ENCODE data around the gene RAP1GAP. TPM values are rescaled to one million over a fixed set of nuclear protein-coding genes. Genes with fewer than 3 reads are reported as not detected.

The RAP1GAP gene
- total and polyA plus RNA-seq, 9 of the 15 experiments (the other 6 are each of a cell fraction or from before 2014, with no cell fraction given) = 0.29 to 30.2 (median 19.2) TPM

DNA sequence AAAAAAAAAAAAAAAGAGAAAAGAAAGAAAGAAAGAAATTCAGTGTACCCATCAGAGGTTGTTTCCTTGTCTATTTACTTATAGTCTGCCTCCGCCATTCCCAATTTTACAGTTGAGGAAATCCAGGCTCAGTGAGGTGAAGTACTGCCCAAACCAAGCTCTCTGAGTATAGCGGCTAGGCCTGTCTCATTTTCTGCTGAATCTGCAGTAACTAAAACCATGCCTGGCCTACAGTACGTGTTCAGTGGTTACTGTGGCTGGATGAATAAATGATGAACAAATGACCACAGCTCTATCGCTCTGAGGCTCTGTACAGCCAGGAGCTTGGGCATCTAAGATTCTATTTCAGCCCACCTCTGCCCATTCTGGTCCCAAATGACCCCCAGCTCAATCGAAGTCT is 24.3 kb downstream of the RAP1GAP start (continued):
- TF ChIP-seq, protein P1, sequence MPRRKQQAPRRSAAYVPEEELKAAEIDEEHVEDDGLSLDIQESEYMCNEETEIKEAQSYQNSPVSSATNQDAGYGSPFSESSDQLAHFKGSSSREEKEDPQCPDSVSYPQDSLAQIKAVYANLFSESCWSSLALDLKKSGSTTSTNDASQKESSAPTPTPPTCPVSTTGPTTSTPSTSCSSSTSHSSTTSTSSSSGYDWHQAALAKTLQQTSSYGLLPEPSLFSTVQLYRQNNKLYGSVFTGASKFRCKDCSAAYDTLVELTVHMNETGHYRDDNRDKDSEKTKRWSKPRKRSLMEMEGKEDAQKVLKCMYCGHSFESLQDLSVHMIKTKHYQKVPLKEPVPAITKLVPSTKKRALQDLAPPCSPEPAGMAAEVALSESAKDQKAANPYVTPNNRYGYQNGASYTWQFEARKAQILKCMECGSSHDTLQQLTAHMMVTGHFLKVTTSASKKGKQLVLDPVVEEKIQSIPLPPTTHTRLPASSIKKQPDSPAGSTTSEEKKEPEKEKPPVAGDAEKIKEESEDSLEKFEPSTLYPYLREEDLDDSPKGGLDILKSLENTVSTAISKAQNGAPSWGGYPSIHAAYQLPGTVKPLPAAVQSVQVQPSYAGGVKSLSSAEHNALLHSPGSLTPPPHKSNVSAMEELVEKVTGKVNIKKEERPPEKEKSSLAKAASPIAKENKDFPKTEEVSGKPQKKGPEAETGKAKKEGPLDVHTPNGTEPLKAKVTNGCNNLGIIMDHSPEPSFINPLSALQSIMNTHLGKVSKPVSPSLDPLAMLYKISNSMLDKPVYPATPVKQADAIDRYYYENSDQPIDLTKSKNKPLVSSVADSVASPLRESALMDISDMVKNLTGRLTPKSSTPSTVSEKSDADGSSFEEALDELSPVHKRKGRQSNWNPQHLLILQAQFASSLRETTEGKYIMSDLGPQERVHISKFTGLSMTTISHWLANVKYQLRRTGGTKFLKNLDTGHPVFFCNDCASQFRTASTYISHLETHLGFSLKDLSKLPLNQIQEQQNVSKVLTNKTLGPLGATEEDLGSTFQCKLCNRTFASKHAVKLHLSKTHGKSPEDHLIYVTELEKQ (CRISPR knock-in tag; IDR thresholded peaks at IDR 0.05) = no peak
- TF ChIP-seq MAFK (IDR thresholded peaks at IDR 0.05; ENCODE audit: low read length) = peak; percentile 56
- TF ChIP-seq MAFF (IDR thresholded peaks at IDR 0.05; ENCODE audit: low read length) = peak; percentile 46; the same call in 1 of the 2 replicates
- TF ChIP-seq, protein P2, sequence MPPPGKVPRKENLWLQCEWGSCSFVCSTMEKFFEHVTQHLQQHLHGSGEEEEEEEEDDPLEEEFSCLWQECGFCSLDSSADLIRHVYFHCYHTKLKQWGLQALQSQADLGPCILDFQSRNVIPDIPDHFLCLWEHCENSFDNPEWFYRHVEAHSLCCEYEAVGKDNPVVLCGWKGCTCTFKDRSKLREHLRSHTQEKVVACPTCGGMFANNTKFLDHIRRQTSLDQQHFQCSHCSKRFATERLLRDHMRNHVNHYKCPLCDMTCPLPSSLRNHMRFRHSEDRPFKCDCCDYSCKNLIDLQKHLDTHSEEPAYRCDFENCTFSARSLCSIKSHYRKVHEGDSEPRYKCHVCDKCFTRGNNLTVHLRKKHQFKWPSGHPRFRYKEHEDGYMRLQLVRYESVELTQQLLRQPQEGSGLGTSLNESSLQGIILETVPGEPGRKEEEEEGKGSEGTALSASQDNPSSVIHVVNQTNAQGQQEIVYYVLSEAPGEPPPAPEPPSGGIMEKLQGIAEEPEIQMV (tag; conservative IDR thresholded peaks at IDR 0.05; ENCODE audit: low read depth) = no peak
- TF ChIP-seq ZNF717 (CRISPR knock-in tag; IDR thresholded peaks at IDR 0.05) = no peak
- TF ChIP-seq ZNF316 (IDR thresholded peaks at IDR 0.05) = peak; percentile 80
- TF ChIP-seq ZNF785 (CRISPR knock-in tag; IDR thresholded peaks at IDR 0.05) = no peak
- TF ChIP-seq NEUROD1 (IDR thresholded peaks at IDR 0.05; ENCODE audit: borderline replicate concordance, low read depth, low read length, partially characterized antibody) = no peak
- TF ChIP-seq, protein P3, sequence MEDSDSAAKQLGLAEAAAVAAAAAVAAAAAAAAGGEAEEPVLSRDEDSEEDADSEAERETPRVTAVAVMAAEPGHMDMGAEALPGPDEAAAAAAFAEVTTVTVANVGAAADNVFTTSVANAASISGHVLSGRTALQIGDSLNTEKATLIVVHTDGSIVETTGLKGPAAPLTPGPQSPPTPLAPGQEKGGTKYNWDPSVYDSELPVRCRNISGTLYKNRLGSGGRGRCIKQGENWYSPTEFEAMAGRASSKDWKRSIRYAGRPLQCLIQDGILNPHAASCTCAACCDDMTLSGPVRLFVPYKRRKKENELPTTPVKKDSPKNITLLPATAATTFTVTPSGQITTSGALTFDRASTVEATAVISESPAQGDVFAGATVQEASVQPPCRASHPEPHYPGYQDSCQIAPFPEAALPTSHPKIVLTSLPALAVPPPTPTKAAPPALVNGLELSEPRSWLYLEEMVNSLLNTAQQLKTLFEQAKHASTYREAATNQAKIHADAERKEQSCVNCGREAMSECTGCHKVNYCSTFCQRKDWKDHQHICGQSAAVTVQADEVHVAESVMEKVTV (CRISPR knock-in tag; IDR thresholded peaks at IDR 0.05) = no peak
- TF ChIP-seq, protein P4, sequence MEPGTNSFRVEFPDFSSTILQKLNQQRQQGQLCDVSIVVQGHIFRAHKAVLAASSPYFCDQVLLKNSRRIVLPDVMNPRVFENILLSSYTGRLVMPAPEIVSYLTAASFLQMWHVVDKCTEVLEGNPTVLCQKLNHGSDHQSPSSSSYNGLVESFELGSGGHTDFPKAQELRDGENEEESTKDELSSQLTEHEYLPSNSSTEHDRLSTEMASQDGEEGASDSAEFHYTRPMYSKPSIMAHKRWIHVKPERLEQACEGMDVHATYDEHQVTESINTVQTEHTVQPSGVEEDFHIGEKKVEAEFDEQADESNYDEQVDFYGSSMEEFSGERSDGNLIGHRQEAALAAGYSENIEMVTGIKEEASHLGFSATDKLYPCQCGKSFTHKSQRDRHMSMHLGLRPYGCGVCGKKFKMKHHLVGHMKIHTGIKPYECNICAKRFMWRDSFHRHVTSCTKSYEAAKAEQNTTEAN (CRISPR knock-in tag; IDR thresholded peaks at IDR 0.05) = no peak
- no peak for TF ChIP-seq ZBTB8A (IDR thresholded peaks at IDR 0.05; ENCODE audit: partially characterized antibody)

Measured in K562 (cell line).